WTC11 (cell line): ENCODE data around the gene TNC. TPM values are rescaled to one million over a fixed set of nuclear protein-coding genes. Genes with fewer than 3 reads are reported as not detected.

Experiments
- ATAC-seq: fragments of 200-7000 bp; cut with Tn5 transposase; 2 replicates; pipeline ENCODE4 v1.10.0; 2021; ENCODE audit warnings: mild to moderate bottlenecking, moderate library complexity
- CTCF ChIA-PET: fragments of 300-600 bp; sonication (Branson Sonifier 250); formaldehyde crosslinking; loops from one replicate; lab custom pipeline; 2021; ENCODE audit warnings: antibody characterized with exemption; lab: Charles Lee
- POLR2A ChIA-PET: fragments of 350-600 bp; sonication (Branson Sonifier 250); formaldehyde crosslinking; loops from one replicate; lab custom pipeline; 2021; ENCODE audit warnings: antibody characterized with exemption; lab: Charles Lee
- DNase-seq: peaks from one replicate; pipeline ENCODE4 v3.0.0; 2021; ENCODE audit warnings: low spot score
- H3K27ac Mint-ChIP-seq: 2 replicates; pipeline ENCODE4 v1.8.0; 2021; ENCODE audit warnings: mixed read lengths
- H3K27me3 Mint-ChIP-seq: 2 replicates; pipeline ENCODE4 v1.8.0; 2021; ENCODE audit warnings: low read depth, mild to moderate bottlenecking, moderate library complexity, mixed read lengths
- H3K36me3 Mint-ChIP-seq: 2 replicates; pipeline ENCODE4 v1.8.0; 2021; ENCODE audit warnings: mixed read lengths
- H3K4me1 Mint-ChIP-seq: 2 replicates; pipeline ENCODE4 v1.8.0; 2022; ENCODE audit warnings: mixed read lengths
- H3K4me3 Mint-ChIP-seq: 2 replicates; pipeline ENCODE4 v1.8.0; 2021; ENCODE audit warnings: mild to moderate bottlenecking, moderate library complexity, mixed read lengths
- H3K9me3 Mint-ChIP-seq: 2 replicates; pipeline ENCODE4 v1.8.0; 2021; ENCODE audit warnings: mixed read lengths
- ATF1 ChIP-seq: sonication (generic); formaldehyde crosslinking; IDR thresholded peaks from 2 replicates; pipeline ENCODE4 v1.8.1; 2023; ENCODE audit warnings: mild to moderate bottlenecking, moderate library complexity, missing genetic modification reagents
- CBFB ChIP-seq: sonication (generic); formaldehyde crosslinking; IDR thresholded peaks from 2 replicates; pipeline ENCODE4 v1.8.1; 2022; ENCODE audit warnings: mild to moderate bottlenecking, low read depth, missing genetic modification reagents
- CDX4 ChIP-seq: fragments of 250-450 bp; sonication (Bioruptor Pico); IDR thresholded peaks from 2 replicates; pipeline ENCODE4 v1.9.0; 2021; ENCODE audit warnings: moderate library complexity, mild to moderate bottlenecking, inconsistent platforms, borderline replicate concordance
- CREB1 ChIP-seq: sonication (generic); formaldehyde crosslinking; IDR thresholded peaks from 2 replicates; pipeline ENCODE4 v1.8.0; 2023; ENCODE audit warnings: mild to moderate bottlenecking, missing genetic modification reagents
- ESRRA ChIP-seq: sonication (generic); formaldehyde crosslinking; IDR thresholded peaks from 2 replicates; pipeline ENCODE4 v1.8.1; 2022; ENCODE audit warnings: mild to moderate bottlenecking, missing genetic modification reagents, borderline replicate concordance
- ETV6 ChIP-seq: sonication (generic); formaldehyde crosslinking; IDR thresholded peaks from 2 replicates; pipeline ENCODE4 v1.8.1; 2022; ENCODE audit warnings: mild to moderate bottlenecking, missing genetic modification reagents
- GABPB1 ChIP-seq: sonication (generic); formaldehyde crosslinking; IDR thresholded peaks from 2 replicates; pipeline ENCODE4 v1.8.1; 2023; ENCODE audit warnings: mild to moderate bottlenecking, missing genetic modification reagents
- GRHL2 ChIP-seq: fragments of 250-450 bp; sonication (Bioruptor Pico); IDR thresholded peaks from 2 replicates; pipeline ENCODE4 v1.8.0; 2022; ENCODE audit warnings: mild to moderate bottlenecking, moderate library complexity; ENCODE audit not compliant: insufficient replicate concordance, severe bottlenecking
- IRF2 ChIP-seq: sonication (generic); formaldehyde crosslinking; IDR thresholded peaks from 2 replicates; pipeline ENCODE4 v1.8.0; 2022; ENCODE audit warnings: low read depth, missing genetic modification reagents, borderline replicate concordance
- JUN ChIP-seq: sonication (generic); formaldehyde crosslinking; IDR thresholded peaks from 2 replicates; pipeline ENCODE4 v1.8.0; 2023; ENCODE audit warnings: mild to moderate bottlenecking, missing genetic modification reagents
- MAX ChIP-seq: sonication (generic); formaldehyde crosslinking; IDR thresholded peaks from 2 replicates; pipeline ENCODE4 v1.8.0; 2022; ENCODE audit warnings: mild to moderate bottlenecking, missing genetic modification reagents
- MYBL2 ChIP-seq: sonication (generic); formaldehyde crosslinking; IDR thresholded peaks from 2 replicates; pipeline ENCODE4 v1.8.1; 2023; ENCODE audit warnings: mild to moderate bottlenecking, moderate library complexity, missing genetic modification reagents
- NFE2L1 ChIP-seq: sonication (generic); formaldehyde crosslinking; IDR thresholded peaks from 2 replicates; pipeline ENCODE4 v1.8.1; 2023; ENCODE audit warnings: missing genetic modification reagents
- NR1H2 ChIP-seq: sonication (generic); formaldehyde crosslinking; IDR thresholded peaks from 2 replicates; pipeline ENCODE4 v1.9.0; 2021; ENCODE audit warnings: mild to moderate bottlenecking, moderate library complexity, missing genetic modification reagents
- NR2C2 ChIP-seq: sonication (generic); formaldehyde crosslinking; IDR thresholded peaks from 2 replicates; pipeline ENCODE4 v1.8.0; 2022; ENCODE audit warnings: mild to moderate bottlenecking, missing genetic modification reagents
- PREB ChIP-seq: sonication (generic); formaldehyde crosslinking; IDR thresholded peaks from 2 replicates; pipeline ENCODE4 v1.8.1; 2022; ENCODE audit warnings: mild to moderate bottlenecking, missing genetic modification reagents, moderate library complexity, borderline replicate concordance
- SMAD3 ChIP-seq: sonication (generic); formaldehyde crosslinking; IDR thresholded peaks from 2 replicates; pipeline ENCODE4 v1.8.0; 2022; ENCODE audit warnings: missing genetic modification reagents, mild to moderate bottlenecking, borderline replicate concordance
- TEAD4 ChIP-seq: sonication (generic); formaldehyde crosslinking; IDR thresholded peaks from 2 replicates; pipeline ENCODE4 v1.8.0; 2022; ENCODE audit warnings: mild to moderate bottlenecking, missing genetic modification reagents
- ZNF138 ChIP-seq: sonication (generic); formaldehyde crosslinking; conservative IDR thresholded peaks from 2 replicates; pipeline ENCODE4 v1.8.1; 2022; ENCODE audit warnings: mild to moderate bottlenecking, moderate library complexity, missing genetic modification reagents
- ZNF263 ChIP-seq: sonication (generic); formaldehyde crosslinking; IDR thresholded peaks from 2 replicates; pipeline ENCODE4 v1.8.1; 2022; ENCODE audit warnings: low read depth, mild to moderate bottlenecking, moderate library complexity, missing genetic modification reagents
- ZNF317 ChIP-seq: sonication (generic); formaldehyde crosslinking; IDR thresholded peaks from 2 replicates; pipeline ENCODE4 v1.8.1; 2023; ENCODE audit warnings: low read depth, mild to moderate bottlenecking, moderate library complexity, missing genetic modification reagents, borderline replicate concordance
- ZSCAN18 ChIP-seq: fragments of 250-450 bp; sonication (Bioruptor Pico); IDR thresholded peaks from 2 replicates; pipeline ENCODE4 v2.1.2; 2022; ENCODE audit warnings: mild to moderate bottlenecking, moderate library complexity
- total RNA-seq: library from RNA; stranded (reverse); gene quantifications from 3 replicates; pipeline ENCODE4 v1.2.3, GENCODE V29; 2021
- TF ChIP-seq, protein P1 (sequence below): fragments of 250-450 bp; sonication (Bioruptor Pico); IDR thresholded peaks from 2 replicates; pipeline ENCODE4 v1.9.0; 2021; ENCODE audit warnings: mild to moderate bottlenecking
- TF ChIP-seq, protein P2 (sequence below): fragments of 200-600 bp; IDR thresholded peaks from 2 replicates; pipeline ENCODE4 v1.8.0; 2022; ENCODE audit warnings: antibody characterized with exemption
- TF ChIP-seq, protein P3 (sequence below): sonication (generic); formaldehyde crosslinking; IDR thresholded peaks from 2 replicates; pipeline ENCODE4 v1.8.1; 2023; ENCODE audit warnings: mild to moderate bottlenecking, missing genetic modification reagents, moderate library complexity
- TF ChIP-seq, protein P4 (sequence below): fragments of 250-450 bp; sonication (Bioruptor Pico); IDR thresholded peaks from 2 replicates; pipeline ENCODE4 v1.9.0; 2021; ENCODE audit warnings: mild to moderate bottlenecking
- TF ChIP-seq, protein P5 (sequence below): sonication (generic); formaldehyde crosslinking; conservative IDR thresholded peaks from 2 replicates; pipeline ENCODE4 v1.8.1; 2022; ENCODE audit warnings: mild to moderate bottlenecking, missing genetic modification reagents

Gene TNC
- total RNA-seq, 1 experiment from 2014 or later, result 4.5 TPM

DNA sequence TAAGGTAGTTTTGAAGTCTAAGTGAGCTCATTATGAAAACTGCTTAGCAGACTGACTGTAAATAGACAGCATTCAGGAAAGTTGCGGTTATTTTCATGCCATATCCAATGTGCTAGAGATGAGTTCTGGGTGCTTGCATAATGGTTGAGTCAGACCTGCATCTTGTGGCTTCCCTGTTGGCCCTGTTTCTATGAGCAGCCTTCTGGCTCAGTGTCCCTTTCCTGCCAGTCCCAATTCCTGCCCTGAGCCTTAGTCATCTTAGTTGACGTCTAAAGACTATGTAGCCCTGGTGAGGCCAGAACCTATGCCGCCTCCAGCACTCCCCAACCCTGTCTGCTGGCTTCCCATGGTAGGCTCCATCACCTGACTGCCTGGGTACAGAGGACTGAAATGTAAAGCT lies 111.3 kb downstream of the TNC start:
- H3K36me3 Mint-ChIP-seq, result no peaks in the 10 kb centered on the region
- no peak overlapping the region for H3K4me3 Mint-ChIP-seq
- H3K27me3 Mint-ChIP-seq, result peaks cover 43% of the 10 kb centered on the region
- ATAC-seq, result no peak
- H3K27ac Mint-ChIP-seq, result no peak overlapping the region
- TF ChIP-seq, protein P1, sequence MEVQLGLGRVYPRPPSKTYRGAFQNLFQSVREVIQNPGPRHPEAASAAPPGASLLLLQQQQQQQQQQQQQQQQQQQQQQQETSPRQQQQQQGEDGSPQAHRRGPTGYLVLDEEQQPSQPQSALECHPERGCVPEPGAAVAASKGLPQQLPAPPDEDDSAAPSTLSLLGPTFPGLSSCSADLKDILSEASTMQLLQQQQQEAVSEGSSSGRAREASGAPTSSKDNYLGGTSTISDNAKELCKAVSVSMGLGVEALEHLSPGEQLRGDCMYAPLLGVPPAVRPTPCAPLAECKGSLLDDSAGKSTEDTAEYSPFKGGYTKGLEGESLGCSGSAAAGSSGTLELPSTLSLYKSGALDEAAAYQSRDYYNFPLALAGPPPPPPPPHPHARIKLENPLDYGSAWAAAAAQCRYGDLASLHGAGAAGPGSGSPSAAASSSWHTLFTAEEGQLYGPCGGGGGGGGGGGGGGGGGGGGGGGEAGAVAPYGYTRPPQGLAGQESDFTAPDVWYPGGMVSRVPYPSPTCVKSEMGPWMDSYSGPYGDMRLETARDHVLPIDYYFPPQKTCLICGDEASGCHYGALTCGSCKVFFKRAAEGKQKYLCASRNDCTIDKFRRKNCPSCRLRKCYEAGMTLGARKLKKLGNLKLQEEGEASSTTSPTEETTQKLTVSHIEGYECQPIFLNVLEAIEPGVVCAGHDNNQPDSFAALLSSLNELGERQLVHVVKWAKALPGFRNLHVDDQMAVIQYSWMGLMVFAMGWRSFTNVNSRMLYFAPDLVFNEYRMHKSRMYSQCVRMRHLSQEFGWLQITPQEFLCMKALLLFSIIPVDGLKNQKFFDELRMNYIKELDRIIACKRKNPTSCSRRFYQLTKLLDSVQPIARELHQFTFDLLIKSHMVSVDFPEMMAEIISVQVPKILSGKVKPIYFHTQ (CRISPR knock-in tag), result no peak
- TF ChIP-seq, protein P2, sequence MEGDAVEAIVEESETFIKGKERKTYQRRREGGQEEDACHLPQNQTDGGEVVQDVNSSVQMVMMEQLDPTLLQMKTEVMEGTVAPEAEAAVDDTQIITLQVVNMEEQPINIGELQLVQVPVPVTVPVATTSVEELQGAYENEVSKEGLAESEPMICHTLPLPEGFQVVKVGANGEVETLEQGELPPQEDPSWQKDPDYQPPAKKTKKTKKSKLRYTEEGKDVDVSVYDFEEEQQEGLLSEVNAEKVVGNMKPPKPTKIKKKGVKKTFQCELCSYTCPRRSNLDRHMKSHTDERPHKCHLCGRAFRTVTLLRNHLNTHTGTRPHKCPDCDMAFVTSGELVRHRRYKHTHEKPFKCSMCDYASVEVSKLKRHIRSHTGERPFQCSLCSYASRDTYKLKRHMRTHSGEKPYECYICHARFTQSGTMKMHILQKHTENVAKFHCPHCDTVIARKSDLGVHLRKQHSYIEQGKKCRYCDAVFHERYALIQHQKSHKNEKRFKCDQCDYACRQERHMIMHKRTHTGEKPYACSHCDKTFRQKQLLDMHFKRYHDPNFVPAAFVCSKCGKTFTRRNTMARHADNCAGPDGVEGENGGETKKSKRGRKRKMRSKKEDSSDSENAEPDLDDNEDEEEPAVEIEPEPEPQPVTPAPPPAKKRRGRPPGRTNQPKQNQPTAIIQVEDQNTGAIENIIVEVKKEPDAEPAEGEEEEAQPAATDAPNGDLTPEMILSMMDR, result no peak
- TF ChIP-seq GRHL2 (CRISPR knock-in tag) (no peak), ESRRA (CRISPR knock-in tag) (no peak), MYBL2 (CRISPR knock-in tag) (no peak), CREB1 (CRISPR knock-in tag) (no peak), PREB (CRISPR knock-in tag) (no peak), GABPB1 (no peak), ZNF263 (CRISPR knock-in tag) (no peak), ZNF138 (CRISPR knock-in tag) (no peak), ETV6 (CRISPR knock-in tag) (no peak), NR2C2 (no peak), IRF2 (CRISPR knock-in tag) (no peak), NFE2L1 (CRISPR knock-in tag) (no peak), CBFB (CRISPR knock-in tag) (no peak), JUN (no peak), SMAD3 (CRISPR knock-in tag) (no peak)
- TF ChIP-seq, protein P3, sequence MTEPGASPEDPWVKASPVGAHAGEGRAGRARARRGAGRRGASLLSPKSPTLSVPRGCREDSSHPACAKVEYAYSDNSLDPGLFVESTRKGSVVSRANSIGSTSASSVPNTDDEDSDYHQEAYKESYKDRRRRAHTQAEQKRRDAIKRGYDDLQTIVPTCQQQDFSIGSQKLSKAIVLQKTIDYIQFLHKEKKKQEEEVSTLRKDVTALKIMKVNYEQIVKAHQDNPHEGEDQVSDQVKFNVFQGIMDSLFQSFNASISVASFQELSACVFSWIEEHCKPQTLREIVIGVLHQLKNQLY, result no peak
- TF ChIP-seq, protein P4, sequence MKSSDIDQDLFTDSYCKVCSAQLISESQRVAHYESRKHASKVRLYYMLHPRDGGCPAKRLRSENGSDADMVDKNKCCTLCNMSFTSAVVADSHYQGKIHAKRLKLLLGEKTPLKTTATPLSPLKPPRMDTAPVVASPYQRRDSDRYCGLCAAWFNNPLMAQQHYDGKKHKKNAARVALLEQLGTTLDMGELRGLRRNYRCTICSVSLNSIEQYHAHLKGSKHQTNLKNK, result no peak
- ChIA-PET POLR2A (no interaction called here), CTCF (no interaction called here)
- no peaks in the 10 kb centered on the region for H3K9me3 Mint-ChIP-seq
- H3K4me1 Mint-ChIP-seq, result no peaks in the 10 kb centered on the region
- DNase-seq, result no peak

DNA sequence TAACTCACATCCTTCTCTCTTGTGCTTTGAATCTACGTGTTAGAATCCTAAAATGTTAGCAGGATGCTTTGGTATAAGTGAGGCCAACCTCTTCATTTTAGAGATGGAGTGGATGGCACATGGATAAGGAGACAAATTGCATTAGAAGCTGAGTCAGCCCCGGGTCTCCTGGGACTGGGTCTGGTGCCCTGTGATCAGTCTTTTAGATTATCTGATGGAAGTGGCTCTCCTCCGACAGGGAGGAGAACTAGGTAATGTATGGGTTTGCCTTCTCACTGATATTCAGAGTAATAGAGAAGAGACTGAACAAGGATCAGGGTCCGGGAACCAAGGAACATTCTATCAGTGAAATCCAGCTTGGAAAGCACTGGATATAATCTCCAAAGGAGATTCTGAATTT lies 112.6 kb downstream of the TNC start:
- H3K4me1 Mint-ChIP-seq, result no peaks in the 10 kb centered on the region
- ATAC-seq, result no peak
- TF ChIP-seq ATF1 (CRISPR knock-in tag) (no peak), ZNF263 (CRISPR knock-in tag) (no peak), CREB1 (CRISPR knock-in tag) (no peak), TEAD4 (CRISPR knock-in tag) (no peak), ZSCAN18 (CRISPR knock-in tag) (no peak), SMAD3 (CRISPR knock-in tag) (no peak), NR1H2 (no peak), MAX (no peak), CDX4 (CRISPR knock-in tag) (no peak), ZNF317 (CRISPR knock-in tag) (no peak)
- TF ChIP-seq, protein P5, sequence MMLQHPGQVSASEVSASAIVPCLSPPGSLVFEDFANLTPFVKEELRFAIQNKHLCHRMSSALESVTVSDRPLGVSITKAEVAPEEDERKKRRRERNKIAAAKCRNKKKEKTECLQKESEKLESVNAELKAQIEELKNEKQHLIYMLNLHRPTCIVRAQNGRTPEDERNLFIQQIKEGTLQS (CRISPR knock-in tag), result no peak
- ChIA-PET CTCF (interaction anchor here (1.2 kb wide), 1 partner anchor 91 kb away, joined by 4 read pairs; no protein-coding TSS in a partner anchor), POLR2A (interaction anchor here (0.6 to 1.1 kb wide), 2 partner anchors 13 to 26 kb away, joined by 3 to 4 read pairs; no protein-coding TSS in a partner anchor)
- H3K27ac Mint-ChIP-seq, result no peak overlapping the region
- peaks cover 42% of the 10 kb centered on the region for H3K27me3 Mint-ChIP-seq
- DNase-seq, result no peak
- H3K9me3 Mint-ChIP-seq, result no peaks in the 10 kb centered on the region
- H3K36me3 Mint-ChIP-seq, result no peaks in the 10 kb centered on the region
- H3K4me3 Mint-ChIP-seq, result no peak overlapping the region
